SIG-M5 (cell line): ENCODE data around the gene ABCG4.
"Not testable (repeated sequence)": the region's sequence is repeated elsewhere in the genome, so short reads cannot be mapped to it uniquely, and the experiment has no call there.

Experiments used
- DNase-seq: peaks from one replicate; lab custom pipeline; 2025; lab: John Stamatoyannopoulos, UW

The ABCG4 gene

DNA sequence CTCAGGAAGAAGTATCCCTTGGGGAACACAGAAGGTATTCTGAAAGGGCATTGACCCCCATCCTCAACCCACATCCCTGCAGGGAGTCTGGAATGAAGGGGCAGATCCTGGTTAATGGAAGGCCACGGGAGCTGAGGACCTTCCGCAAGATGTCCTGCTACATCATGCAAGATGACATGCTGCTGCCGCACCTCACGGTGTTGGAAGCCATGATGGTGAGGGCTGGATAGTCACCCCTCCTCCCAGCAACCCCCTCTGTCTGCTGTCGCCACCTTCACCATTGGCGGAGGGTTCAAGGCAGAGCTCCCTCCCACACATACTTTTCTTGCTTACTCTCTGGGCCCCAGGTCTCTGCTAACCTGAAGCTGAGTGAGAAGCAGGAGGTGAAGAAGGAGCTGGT is 5.3 kb downstream of the ABCG4 start:
- DNase-seq: no peak

- no peak for DNase-seq
These were observed 7.1 kb downstream of the ABCG4 start for GRCh38 chr11:119155733-119156492.

- no peak for DNase-seq
These were observed 7.6 kb downstream of the ABCG4 start for GRCh38 chr11:119156496-119156895.

DNA sequence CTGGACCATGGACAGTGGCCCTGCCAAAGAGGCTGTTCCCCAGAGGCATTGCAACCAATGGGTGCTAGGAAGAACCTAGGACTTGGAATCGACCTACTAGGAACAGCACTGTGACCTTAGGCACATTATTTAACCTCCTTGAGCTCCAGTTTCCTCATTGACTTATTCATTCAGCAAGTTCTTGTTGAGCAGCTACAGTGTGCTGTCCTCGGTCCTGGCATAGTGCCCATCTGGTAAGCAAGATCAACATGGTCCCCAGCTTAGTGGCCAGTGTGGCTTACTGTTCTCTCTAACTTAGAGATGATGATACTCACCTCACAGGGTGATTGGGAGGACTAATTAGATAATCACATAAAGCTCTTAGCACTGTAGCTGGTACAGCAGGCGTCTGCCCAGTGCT is 8.2 kb downstream of the ABCG4 start:
- no peak for DNase-seq

DNA sequence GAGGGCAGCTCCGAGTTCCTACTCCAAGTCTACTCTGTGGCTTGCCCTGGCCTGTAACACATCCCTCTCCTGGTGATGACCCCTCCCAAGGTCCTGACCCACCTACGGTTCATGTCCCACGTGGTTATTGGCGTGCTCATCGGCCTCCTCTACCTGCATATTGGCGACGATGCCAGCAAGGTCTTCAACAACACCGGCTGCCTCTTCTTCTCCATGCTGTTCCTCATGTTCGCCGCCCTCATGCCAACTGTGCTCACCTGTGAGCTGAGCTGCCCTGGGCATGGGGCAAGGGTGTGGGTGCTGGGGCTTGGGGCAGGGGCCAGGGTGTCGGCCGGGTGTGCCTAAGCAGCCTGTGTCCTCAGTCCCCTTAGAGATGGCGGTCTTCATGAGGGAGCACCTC is 9.6 kb downstream of the ABCG4 start:
- DNase-seq: no peak

DNA sequence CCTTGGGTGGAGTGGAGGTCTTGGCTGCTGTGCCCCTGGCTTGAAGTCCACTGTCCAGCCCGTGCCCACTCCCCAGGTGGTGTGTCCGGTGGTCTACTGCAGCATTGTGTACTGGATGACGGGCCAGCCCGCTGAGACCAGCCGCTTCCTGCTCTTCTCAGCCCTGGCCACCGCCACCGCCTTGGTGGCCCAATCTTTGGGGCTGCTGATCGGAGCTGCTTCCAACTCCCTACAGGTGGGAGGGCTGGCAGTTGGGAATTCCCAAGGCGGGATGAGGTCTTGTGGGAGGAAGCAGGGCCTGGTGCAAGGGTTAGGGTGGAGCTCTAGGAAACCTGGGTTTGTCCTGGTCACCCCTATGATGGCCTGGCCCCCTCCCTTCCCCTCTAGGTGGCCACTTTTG is 11.3 kb downstream of the ABCG4 start:
- no peak for DNase-seq

DNA sequence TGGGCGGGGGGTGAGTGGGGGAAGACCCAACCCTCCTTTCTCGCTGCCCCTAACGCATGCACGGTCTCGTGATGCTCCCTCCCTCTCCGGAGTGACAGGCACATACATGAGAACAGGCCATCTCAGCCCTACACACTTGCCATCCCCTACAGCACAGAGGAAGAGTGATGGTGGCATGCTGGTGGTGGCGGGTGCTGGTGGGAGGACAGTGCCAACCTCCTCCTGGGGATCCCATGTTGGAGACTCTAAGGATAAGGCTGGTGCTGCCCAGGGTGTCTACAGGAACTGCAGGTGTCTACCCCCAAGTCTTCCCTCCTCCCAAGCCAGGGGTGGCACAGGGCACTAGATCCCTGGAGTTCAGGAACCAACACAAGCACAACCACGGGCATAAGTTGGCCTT is 13.0 kb downstream of the ABCG4 start:
- DNase-seq: no peak

GRCh38 chr11:119166368-119167076 is 17.7 kb downstream of the ABCG4 start:
- no peak for DNase-seq

GRCh38 chr11:119167077-119167458 is 18.2 kb downstream of the ABCG4 start:
- DNase-seq: not testable (repeated sequence)

DNA sequence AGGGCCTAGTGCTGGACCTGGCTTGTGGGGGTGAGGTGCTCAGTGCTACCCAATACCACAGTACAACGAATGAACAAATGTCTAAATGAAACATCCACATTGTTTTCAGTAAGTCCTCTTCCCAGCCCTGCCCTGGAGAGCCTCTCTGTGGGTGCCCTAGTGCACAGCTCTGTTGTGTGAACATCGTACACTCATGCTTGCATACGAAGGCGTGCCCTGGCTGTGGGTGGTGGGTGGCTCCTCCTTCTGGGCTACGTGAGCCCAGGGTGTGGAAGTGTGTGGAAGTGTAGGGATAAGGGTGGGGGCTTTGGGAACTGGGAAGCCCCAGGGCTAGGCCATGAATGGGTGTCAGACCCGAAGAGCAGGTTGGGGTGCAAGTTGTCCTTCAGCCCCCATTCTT is 19.1 kb downstream of the ABCG4 start:
- DNase-seq: no peak

GRCh38 chr11:119168471-119169281 is 19.8 kb downstream of the ABCG4 start, which contains the start of gene NLRX1:
Gene NLRX1, plus strand, starts transcription at chr11:119168725. Its CDS starts 2,679 bp downstream, at chr11:119171404.
- no peak for DNase-seq

DNA sequence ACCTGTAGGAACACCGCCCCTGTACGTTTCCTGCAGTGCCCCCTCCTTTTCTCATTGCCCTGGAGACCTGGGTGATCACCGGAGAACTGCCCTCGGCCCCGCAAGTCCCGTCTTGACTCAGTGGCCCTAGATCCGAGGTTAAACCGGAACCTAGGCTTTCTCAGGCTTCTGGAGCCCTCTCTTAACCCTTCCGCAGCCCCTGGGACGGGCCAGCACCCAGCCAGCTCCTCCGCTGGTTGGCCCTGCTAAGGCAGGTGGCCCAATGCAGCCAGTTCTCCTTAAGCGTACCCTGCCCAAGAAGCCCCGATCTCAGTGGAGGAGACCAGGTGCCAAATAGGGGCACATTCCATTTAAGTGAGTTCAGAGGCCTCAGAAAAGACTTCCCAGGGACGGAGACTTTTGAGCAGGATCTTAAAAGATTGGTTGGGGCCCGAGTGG is 20.4 kb downstream of the ABCG4 start:
- DNase-seq: no peak

DNA sequence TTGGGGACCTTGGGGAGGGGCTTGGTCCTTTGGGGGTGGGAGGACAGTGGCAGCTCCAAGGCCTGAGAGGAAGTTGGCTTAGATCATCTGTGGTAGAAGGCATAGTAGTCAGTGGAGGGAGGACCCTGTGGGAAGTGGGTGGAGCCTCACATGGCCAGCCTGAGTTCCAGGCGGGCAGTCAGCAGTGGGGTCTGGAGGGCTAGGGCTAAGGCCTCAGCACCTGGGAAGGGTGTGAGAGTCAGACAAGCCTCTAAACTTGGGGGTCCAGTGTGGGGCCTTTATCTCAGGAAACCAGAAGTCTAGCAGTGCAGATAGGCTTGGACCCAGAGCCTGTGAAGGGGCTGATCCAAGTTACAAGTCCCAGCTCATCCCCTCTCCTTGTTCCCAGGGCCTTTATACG is 23.7 kb downstream of the ABCG4 start:
- DNase-seq: no peak

GRCh38 chr11:119173453-119173852 is 24.6 kb downstream of the ABCG4 start:
- no peak for DNase-seq

- DNase-seq: no peak
These were observed 26.7 kb downstream of the ABCG4 start for GRCh38 chr11:119175493-119176077.

GRCh38 chr11:119178166-119178680 is 29.4 kb downstream of the ABCG4 start:
- no peak for DNase-seq

- no peak for DNase-seq
These were observed 30.5 kb downstream of the ABCG4 start for GRCh38 chr11:119179342-119179741.

- DNase-seq: no peak
These were observed 31.1 kb downstream of the ABCG4 start for GRCh38 chr11:119179983-119180382.

- no peak for DNase-seq
These were observed 32.2 kb downstream of the ABCG4 start for GRCh38 chr11:119180729-119181676.

DNA sequence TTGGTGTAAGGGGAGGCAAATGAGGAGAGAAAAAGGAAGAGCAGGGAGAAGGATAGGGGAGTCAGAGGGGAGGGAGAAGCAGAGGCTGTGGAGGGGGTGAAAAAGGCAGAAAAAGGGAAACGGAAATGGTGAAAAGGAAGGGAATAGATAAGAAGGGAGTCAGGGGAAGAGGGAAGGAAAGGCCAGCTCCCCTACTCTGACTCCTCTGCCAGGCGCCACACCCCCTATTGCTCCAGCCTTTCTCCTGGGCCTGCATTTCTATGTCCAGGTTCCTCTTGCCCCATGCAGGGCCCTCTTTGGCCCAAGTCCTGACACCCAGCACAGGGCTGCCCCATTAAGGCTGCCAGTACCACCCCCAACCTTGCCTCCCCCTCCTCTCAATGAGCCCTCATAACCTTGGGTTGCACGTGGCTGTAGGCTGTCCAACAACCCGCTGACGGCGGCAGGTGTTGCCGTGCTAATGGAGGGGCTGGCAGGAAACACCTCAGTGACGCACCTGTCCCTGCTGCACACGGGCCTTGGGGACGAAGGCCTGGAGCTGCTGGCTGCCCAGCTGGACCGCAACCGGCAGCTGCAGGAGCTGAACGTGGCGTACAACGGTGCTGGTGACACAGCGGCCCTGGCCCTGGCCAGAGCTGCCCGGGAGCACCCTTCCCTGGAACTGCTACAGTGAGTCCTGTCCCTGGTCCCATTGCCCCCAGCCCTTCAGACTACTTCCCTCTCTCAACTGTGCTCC is 33.0 kb downstream of the ABCG4 start:
- no peak for DNase-seq
